HG03108 (cell line): ENCODE measurements around the gene C1orf50.

Experiments used
- ATAC-seq: cut with Tn5 transposase; IDR thresholded peaks from one replicate; pipeline ENCODE4 v1.9.1; 2021; ENCODE audit warnings: moderate library complexity; ENCODE audit not compliant: unreplicated experiment

Gene C1orf50

DNA sequence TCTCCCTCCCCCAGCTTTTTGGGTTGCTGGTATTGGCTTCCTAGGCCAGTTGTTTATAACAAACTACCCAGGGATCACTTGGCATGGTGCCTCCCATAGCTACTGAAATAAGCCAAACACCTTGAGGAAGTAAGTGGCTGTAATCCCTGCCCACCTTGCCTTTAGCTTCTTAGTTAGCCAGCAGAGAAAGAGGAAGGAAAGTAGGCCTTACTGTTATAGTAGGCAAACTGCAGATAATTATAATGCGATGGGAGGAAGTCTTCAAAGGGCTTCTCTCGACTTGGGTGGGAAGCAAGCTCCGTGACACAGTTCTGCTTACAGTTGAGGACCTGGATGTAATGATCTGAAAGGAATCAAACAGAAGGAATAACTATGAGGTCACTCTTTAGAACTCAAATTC lies 8.4 kb upstream of the C1orf50 start:
- ATAC-seq: no peak

- no peak for ATAC-seq
Observed at GRCh38 chr1:42759114-42759513, 7.9 kb upstream of the C1orf50 start.

- no peak for ATAC-seq
Observed at GRCh38 chr1:42761567-42761966, 5.5 kb upstream of the C1orf50 start.

- ATAC-seq: no peak
Observed at GRCh38 chr1:42762269-42762668, 4.8 kb upstream of the C1orf50 start.

DNA sequence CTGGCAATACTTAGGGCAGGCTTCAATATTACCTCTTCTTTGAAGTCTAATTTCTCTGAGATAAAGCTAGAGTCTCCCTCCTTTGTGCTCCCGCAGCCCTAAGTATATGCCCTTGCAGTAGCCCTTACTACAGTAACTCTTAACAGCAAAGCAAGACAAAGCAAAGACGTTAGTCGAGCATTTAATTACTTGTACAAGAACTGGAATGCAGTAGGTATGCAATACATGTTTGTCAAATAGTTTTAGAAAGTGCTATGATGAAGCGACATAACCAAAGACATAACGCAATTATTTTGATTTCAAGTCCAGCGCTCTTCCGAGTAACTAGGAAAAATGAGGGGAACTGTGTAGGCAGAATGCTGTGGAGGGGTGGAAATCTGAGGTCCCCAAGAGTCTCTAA lies 1.8 kb upstream of the C1orf50 start:
- ATAC-seq: no peak

DNA sequence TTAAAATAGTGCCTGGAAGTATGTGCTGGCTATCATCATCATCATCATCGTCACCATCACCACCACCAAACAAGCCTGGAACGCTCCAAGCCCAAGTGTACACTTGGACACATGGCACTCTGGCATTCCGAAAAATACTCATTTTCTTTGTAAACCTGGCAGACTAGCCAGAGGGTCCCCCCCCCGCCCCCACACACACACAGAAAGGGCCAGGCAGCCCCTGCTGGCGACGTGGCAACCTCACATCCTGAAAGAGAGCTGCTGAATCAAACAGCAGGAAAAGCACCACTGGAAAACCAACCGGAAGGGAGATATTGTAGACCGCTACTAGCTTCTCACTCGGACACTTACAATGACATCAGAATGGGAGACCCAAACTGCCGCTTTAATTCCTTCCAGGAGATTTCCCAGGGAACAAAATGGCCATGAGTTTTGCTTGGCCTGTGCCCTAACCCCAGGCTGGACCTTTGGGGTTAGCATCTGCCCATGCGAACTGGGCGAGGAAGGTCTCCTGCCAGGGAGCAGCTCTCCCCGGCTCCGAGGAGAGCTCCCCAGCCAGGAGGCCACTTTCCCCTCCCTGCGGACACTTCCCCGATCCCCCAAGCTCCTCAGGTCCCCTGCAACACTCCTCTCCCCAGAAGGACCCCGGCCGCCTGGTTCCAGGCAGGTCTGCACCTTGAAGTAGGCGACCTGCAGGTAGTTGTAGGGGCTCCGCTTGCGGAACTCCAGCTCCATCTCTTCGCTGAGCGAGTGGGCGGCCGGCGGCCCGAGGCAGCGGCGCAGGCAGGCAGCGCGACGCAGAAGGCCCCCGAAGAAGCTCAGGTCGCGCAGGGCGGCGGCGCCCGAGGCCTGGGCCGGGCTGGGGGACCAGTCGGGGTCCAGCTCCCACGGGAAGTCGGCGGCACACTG lies 963 bp upstream of the C1orf50 start:
- peak; percentile 16 for ATAC-seq

- peak; percentile 16 for ATAC-seq
Observed at GRCh38 chr1:42767510-42768000, 506 bp downstream of the C1orf50 start.

DNA sequence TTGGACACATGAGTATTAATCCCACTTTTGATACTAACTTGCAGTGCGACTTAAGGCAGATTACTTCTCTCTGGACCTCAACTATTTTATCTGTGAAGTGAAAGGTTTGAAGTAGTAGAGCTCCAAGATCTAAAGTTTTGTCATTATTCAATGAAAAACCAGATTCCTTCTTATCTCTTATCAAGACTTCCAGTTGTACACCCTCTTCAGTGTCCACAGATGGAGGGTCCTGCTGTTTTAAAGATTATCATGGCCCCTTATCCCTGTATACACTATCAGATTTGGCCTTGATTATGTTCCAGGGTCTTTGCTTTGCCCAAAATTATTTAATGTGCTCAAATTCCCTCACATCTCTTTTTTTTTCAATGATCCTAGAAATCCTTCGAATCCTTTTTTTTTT lies 1.1 kb downstream of the C1orf50 start:
- no peak for ATAC-seq

GRCh38 chr1:42769811-42770210 lies 2.8 kb downstream of the C1orf50 start:
- ATAC-seq: no peak

- no peak for ATAC-seq
Observed at GRCh38 chr1:42773420-42773819, 6.4 kb downstream of the C1orf50 start.

- ATAC-seq: no peak
Observed at GRCh38 chr1:42774928-42775526, 8.0 kb downstream of the C1orf50 start.

- no peak for ATAC-seq
Observed at GRCh38 chr1:42776502-42776901, 9.5 kb downstream of the C1orf50 start.

DNA sequence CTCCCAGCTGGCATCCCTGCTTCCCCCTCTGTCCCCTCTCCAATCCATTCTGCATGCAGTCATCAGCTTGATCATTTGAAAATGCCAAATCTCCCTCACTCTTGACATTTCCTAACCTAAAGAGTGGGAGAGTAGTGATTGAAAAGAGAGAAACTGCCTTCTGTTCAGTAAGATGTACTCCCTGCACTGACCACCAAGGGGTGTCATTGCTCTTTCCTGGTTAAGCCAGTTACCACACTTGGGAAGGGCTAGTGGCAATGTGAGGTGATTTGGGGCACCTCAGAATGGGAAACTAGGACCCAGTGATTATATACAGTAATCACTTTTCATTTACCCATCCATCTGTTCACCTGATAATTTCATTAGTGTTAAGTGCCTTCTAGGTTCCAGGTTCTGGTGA lies 10.8 kb downstream of the C1orf50 start:
- no peak for ATAC-seq

DNA sequence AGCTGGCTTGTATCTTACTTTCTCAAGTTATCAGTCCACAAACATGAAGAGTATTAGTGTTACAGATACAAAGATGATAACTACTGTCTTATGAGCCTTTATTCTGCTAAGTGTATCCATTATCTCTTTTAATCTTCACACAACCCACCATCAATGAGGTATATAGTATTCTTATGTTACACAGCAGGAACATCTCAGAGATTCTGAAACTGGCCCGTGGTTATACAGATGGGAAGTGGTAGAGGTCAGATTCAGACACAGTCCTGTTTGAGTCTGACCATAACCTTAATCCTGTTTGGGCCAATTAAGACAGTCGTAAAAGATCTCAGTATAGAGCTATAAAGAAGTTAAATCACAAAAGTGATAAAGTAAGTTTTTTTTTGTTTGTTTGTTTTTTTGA lies 12.7 kb downstream of the C1orf50 start:
- no peak for ATAC-seq

DNA sequence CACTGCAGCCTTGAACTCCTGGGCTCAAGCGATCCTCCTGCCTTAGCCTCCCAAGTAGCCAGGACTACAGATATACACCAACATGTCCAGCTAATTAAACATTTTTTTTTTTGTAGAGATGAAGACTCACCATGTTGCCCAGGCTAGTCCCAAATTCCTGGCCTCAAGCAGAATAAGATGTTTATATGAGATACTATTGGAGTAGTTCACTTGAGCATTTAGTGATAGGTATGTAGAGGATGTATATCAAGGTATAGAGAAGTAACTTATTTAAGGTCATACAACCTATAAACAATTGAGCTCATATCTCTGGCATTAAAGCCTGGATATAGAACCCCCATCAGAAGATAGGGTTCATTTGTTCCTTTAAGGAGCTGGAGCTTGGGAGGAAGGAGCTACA lies 13.1 kb downstream of the C1orf50 start:
- ATAC-seq: no peak

GRCh38 chr1:42783092-42783491 lies 16.0 kb downstream of the C1orf50 start:
- no peak for ATAC-seq

- no peak for ATAC-seq
Observed at GRCh38 chr1:42784547-42784945, 17.5 kb downstream of the C1orf50 start.

GRCh38 chr1:42784946-42785693 lies 18.1 kb downstream of the C1orf50 start, which contains the start of gene TMEM269:
TSS of gene TMEM269 (plus strand) at chr1:42784991. CDS start at chr1:42789894, 4,903 bp downstream.
- ATAC-seq: no peak

GRCh38 chr1:42786097-42786496 lies 19.0 kb downstream of the C1orf50 start:
- ATAC-seq: no peak

DNA sequence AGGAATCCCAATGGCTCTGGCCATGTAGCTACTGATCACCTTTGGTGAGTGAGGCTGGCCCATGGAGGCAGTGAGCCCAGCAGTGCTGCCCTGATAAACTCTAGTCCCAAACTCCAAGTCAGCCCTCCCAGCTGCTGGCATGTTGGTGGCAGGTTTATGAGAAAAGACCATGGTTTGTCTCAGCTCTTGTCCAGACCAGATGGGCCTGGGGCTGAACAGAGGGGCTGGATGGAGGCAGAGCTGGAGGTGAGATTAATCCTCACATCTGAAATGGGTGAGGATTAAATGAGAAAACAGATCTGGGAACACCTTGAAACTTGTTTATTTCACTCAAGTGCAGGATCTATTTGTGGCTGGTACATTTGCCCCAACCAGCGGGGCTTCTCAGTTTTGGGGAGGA lies 21.0 kb downstream of the C1orf50 start:
- ATAC-seq: no peak

DNA sequence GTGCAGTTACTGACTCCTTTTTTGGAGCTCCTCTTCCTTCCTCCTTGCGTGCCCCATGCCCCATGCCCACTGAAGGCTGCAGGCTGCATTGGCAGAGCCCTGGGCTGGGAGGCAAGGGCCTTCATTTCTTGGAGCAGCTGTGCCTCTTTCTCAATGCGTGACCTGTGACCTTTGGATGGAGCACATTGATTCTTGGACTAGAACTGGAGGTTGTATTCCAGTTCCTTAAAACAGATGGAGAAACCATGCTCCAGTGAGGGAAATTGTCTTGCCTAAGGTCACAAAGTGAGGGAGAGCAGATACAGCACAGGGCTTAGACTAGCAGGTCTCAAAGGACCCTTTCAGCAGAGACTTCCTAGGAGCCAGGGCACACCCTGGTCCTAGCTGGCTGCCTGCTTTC lies 26.8 kb downstream of the C1orf50 start:
- ATAC-seq: no peak
